ENCODE results near the gene EMP1.
A peak's percentile ranks its signal among the peaks of the same experiment; 100 is the strongest.

The EMP1 gene

GRCh38 chr12:13223941-13224340 is 27.4 kb downstream of the EMP1 start:
- DNase-seq, result no peak

- no peak for DNase-seq
Measured at GRCh38 chr12:13227191-13227590, 30.7 kb downstream of the EMP1 start.

- DNase-seq, result no peak
Measured at GRCh38 chr12:13228579-13228978, 32.1 kb downstream of the EMP1 start.

GRCh38 chr12:13229504-13229903 is 33.0 kb downstream of the EMP1 start:
- no peak for DNase-seq

GRCh38 chr12:13230500-13230899 is 34.0 kb downstream of the EMP1 start:
- no peak for DNase-seq

GRCh38 chr12:13233830-13234641 is 37.5 kb downstream of the EMP1 start:
- peak; percentile 14 for DNase-seq

GRCh38 chr12:13238204-13238603 is 41.7 kb downstream of the EMP1 start:
- no peak for DNase-seq

GRCh38 chr12:13241833-13242488 is 45.4 kb downstream of the EMP1 start:
- no peak for DNase-seq

- DNase-seq, result no peak
Measured at GRCh38 chr12:13242936-13243335, 46.4 kb downstream of the EMP1 start.

- DNase-seq, result no peak
Measured at GRCh38 chr12:13243516-13244070, 47.1 kb downstream of the EMP1 start.

- no peak for DNase-seq
Measured at GRCh38 chr12:13247596-13247995, 51.1 kb downstream of the EMP1 start.

- DNase-seq, result no peak
Measured at GRCh38 chr12:13248964-13249363, 52.4 kb downstream of the EMP1 start.

- no peak for DNase-seq
Measured at GRCh38 chr12:13250416-13250815, 53.9 kb downstream of the EMP1 start.

GRCh38 chr12:13251521-13251920 is 55.0 kb downstream of the EMP1 start:
- no peak for DNase-seq

- no peak for DNase-seq
Measured at GRCh38 chr12:13252024-13252423, 55.5 kb downstream of the EMP1 start.

GRCh38 chr12:13252616-13253015 is 56.1 kb downstream of the EMP1 start:
- DNase-seq, result no peak

- no peak for DNase-seq
Measured at GRCh38 chr12:13253966-13254760, 57.6 kb downstream of the EMP1 start.

GRCh38 chr12:13255792-13256691 is 59.5 kb downstream of the EMP1 start:
- peak; percentile 46 for DNase-seq

- no peak for DNase-seq
Measured at GRCh38 chr12:13256692-13257045, 60.1 kb downstream of the EMP1 start.

GRCh38 chr12:13257356-13257875 is 60.9 kb downstream of the EMP1 start:
- DNase-seq, result no peak

GRCh38 chr12:13258197-13258596 is 61.7 kb downstream of the EMP1 start:
- no peak for DNase-seq

GRCh38 chr12:13258717-13259119 is 62.2 kb downstream of the EMP1 start:
- no peak for DNase-seq

Measured in central memory CD4-positive, alpha-beta T cell (primary cell).